ENCODE results near the gene CFAP77.

Gene CFAP77

GRCh38 chr9:132590318-132591182 lies 180.5 kb downstream of the CFAP77 start:
- no peak for DNase-seq (ENCODE audit: low read depth in 2 of 2, low spot score in 1 of 2)

DNA sequence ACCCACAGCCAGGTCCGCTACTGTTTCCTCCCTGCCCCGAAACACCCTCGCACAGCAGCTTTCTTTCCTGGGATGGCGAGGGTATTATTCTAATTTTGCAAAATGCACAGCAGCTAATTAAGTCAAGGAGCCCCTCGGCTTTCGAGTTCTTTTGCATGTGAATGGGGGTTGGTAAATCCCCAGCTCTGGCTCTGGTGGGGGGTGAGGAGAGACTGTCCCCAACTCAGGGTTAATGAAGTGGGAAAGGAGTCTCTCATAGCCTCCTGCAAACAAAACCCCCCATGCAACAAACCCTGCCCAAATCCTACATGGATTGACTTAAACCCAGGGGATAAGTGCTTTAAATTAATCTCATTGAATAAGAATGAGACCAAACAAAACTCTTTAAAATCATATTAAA lies 181.2 kb downstream of the CFAP77 start:
- no peak for DNase-seq (ENCODE audit: low read depth in 2 of 2, low spot score in 1 of 2)

- no peak for DNase-seq (ENCODE audit: low read depth in 2 of 2, low spot score in 1 of 2)
These were observed 181.8 kb downstream of the CFAP77 start for GRCh38 chr9:132591751-132592314.

GRCh38 chr9:132592451-132592850 lies 182.4 kb downstream of the CFAP77 start:
- DNase-seq (ENCODE audit: low read depth in 2 of 2, low spot score in 1 of 2): no peak

GRCh38 chr9:132594412-132594811 lies 184.4 kb downstream of the CFAP77 start:
- no peak for DNase-seq (ENCODE audit: low read depth in 2 of 2, low spot score in 1 of 2)

- no peak for DNase-seq (ENCODE audit: low read depth in 2 of 2, low spot score in 1 of 2)
These were observed 185.3 kb downstream of the CFAP77 start for GRCh38 chr9:132595319-132595718.

DNA sequence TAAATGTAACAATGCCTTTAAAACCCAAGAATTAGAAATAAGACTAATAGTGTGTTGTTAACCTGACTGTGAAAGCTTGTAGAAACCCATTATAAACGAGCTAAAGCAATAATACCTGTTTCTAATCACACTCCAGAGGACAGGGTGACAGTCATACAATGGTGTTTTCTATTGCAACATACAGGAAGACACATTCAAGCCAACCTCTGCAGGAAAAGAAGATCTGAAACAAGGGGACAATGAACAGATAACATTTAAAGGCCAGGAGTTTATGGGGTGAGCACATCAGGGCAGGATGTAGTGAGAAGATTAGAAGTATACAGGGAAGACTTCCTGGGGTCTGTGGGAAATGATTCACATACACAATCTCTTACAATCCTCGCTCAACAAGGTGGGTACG lies 186.2 kb downstream of the CFAP77 start:
- no peak for DNase-seq (ENCODE audit: low read depth in 2 of 2, low spot score in 1 of 2)

GRCh38 chr9:132597073-132597775 lies 187.2 kb downstream of the CFAP77 start:
- DNase-seq (ENCODE audit: low read depth in 2 of 2, low spot score in 1 of 2): no peak

DNA sequence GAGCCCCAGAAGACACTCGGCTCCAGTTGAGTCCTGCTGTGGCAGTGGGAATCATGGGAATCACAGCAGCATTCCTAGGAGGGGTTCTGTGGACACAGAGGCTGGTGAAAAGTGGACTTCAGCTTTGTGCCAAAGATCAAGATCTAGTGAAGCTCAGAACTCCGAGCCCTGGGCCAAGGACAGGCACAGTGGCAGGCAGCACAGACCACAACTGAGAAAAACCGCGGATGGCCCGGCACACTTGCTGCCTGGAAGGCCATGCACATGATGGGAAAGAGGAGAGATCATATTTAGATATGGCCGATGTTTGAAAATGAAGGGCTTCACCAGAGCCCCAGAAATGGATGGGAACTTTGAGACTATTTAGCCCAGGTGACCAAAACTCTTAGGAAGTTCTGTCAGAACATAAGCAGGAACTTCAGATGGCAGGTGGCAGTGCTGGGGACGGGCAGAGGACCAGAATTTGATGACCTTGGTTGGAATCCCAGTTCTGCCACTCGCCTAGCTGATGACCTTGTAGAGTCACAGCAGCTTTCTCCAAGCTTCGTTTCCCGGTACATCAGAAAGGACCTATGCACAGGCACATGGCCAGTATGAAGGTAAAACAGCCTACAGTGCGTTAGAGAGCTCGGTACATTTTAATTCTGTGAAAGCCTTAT lies 190.4 kb downstream of the CFAP77 start:
- DNase-seq (ENCODE audit: low read depth in 2 of 2, low spot score in 1 of 2): no peak

GRCh38 chr9:132602207-132602606 lies 192.2 kb downstream of the CFAP77 start:
- no peak for DNase-seq (ENCODE audit: low read depth in 2 of 2, low spot score in 1 of 2)

DNA sequence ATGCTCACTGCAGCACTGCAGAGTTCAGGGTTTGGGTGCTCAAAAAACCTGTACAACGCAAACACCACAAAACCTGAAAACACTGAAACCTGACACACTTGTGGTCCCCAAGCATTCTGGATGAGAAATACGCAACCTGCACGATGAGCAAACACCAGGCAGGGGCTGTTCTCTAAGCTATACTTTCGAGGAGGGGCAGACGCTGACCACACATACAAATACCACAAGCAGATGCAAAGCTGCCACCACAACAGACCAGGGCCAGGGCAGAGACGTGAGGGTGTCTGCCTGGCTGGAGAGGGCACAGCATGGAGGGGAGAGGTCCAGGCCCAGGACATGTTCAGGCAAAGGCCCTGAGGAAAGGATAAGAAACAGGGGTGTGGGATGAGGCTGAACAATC lies 195.4 kb downstream of the CFAP77 start:
- no peak for DNase-seq (ENCODE audit: low read depth in 2 of 2, low spot score in 1 of 2)

GRCh38 chr9:132606066-132606465 lies 196.1 kb downstream of the CFAP77 start:
- no peak for DNase-seq (ENCODE audit: low read depth in 2 of 2, low spot score in 1 of 2)

DNA sequence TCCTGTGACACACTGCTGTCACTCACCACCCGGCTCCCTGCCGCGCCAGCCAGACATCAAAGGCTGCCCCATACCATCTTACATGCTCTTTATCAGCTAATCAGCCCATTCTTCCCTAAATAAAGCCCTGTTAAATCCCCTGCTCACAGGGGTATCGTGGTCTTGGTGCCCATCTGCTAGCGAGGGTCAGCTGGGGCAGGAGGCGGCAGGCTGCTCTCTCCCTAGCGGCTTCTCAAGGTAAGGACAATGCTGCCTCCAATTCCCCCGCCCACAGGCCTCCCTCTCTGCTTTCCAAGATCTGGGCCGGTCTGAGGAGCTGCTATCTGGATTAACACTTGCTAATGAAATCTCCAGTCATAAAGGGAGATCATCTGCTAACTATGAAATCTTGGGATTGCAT lies 199.2 kb downstream of the CFAP77 start:
- DNase-seq (ENCODE audit: low read depth in 2 of 2, low spot score in 1 of 2): no peak

DNA sequence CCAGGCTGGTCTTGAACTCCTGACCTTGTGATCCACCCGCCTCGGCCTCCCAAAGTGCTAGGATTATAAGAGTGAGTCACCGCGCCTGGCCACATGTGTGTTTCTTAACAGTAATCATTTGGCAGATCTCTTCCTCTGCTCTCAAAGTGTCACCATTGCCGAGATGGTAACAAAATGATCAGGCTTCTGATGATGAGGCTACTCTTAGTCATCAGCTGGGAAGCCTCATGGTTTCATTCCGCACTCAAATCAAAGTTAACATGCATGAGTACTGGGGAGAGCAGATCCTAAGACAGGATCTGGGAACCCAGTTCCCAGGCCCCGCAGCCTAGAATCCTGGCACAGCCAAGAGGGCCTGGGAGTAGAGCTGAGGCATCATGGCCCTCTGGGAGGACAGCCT lies 199.8 kb downstream of the CFAP77 start:
- no peak for DNase-seq (ENCODE audit: low read depth in 2 of 2, low spot score in 1 of 2)

DNA sequence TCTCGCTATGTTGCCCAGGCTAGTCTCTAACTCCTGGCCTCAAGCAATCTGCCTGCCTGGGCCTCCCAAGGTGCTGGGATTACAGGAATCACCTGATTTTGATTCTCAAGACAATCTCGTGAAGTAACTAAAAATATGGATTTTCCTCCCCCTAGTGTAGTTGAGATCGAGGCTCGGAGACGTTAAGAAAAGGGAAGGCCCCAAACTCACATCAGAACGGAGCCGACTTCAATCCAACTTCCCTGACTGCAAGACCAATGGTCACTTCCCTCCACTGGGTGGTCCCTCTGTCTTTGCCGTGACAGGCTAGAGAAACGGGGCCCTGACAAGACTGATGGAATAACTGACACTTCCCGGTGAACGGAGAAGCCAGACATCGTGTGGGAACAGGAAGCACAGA lies 200.7 kb downstream of the CFAP77 start:
- DNase-seq (ENCODE audit: low read depth in 2 of 2, low spot score in 1 of 2): no peak

DNA sequence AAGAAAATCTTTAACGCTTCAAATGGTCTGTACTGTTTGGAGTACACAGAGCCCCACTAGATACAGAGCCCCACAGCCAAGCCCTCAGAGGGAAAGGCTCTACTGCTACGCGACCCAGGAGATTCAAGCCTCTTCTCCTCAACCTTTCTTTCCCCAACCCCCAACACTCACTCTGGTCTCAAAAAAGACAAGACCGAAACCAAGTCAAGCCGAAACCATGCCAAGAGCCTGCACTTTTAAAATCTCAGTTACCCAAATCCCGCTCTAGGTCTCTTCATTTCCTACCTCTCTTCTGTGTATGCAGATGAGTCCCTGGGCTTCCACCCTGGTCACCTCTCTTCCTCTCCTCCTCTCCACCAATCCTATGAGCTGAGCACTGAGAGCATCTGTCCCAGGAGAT lies 204.3 kb downstream of the CFAP77 start:
- no peak for DNase-seq (ENCODE audit: low read depth in 2 of 2, low spot score in 1 of 2)

- no peak for DNase-seq (ENCODE audit: low read depth in 2 of 2, low spot score in 1 of 2)
These were observed 205.8 kb downstream of the CFAP77 start for GRCh38 chr9:132615774-132616173.

GRCh38 chr9:132616725-132617124 lies 206.7 kb downstream of the CFAP77 start:
- no peak for DNase-seq (ENCODE audit: low read depth in 2 of 2, low spot score in 1 of 2)

- DNase-seq (ENCODE audit: low read depth in 2 of 2, low spot score in 1 of 2): no peak
These were observed 212.1 kb downstream of the CFAP77 start for GRCh38 chr9:132622159-132622558.

All from stimulated activated CD8-positive, alpha-beta memory T cell treated with anti-CD3 and anti-CD28 coated beads, Interleukin-4, amount 100 ng/mL, for 1 hour (primary cell).